ENCODE results near the gene EDEM2. TPM values are rescaled to one million over a fixed set of nuclear protein-coding genes. Genes with fewer than 3 reads are reported as not detected.
"Not testable (repeated sequence)": the region's sequence is repeated elsewhere in the genome, so short reads cannot be mapped to it uniquely, and the experiment has no call there.

EDEM2 gene
- 10 to 100 TPM in 8 of 9 donors, 1 to 10 TPM in 1; 9.5 to 30.3 (median 14.4) TPM for total RNA-seq
- polyA plus RNA-seq: 10 to 100 TPM in 1 of 2 donors, 1 to 10 TPM in 1; 6.0 to 29.7 TPM
- long read RNA-seq, donor 1, transcript EDEM2-202 (11 exons, 1,919 nt): major isoform, 19 of 26 reads
- long read RNA-seq, donor 1, partial matches to known transcripts: 2 of 26 reads
- long read RNA-seq, donor 1, other reads (novel, unspliced or antisense): 5 of 26 reads
- long read RNA-seq, donor 2, transcript EDEM2-202 (11 exons, 1,919 nt): major isoform, 149 of 192 reads
- long read RNA-seq, donor 2, partial matches to known transcripts: 10 of 192 reads
- long read RNA-seq, donor 2, other reads (novel, unspliced or antisense): 32 of 192 reads
- long read RNA-seq, donor 3, transcript EDEM2-202 (11 exons, 1,919 nt): major isoform, 44 of 53 reads
- long read RNA-seq, donor 3, partial matches to known transcripts: 3 of 53 reads
- long read RNA-seq, donor 3, other reads (novel, unspliced or antisense): 5 of 53 reads

- H3K27me3 ChIP-seq: no peaks in the 10 kb centered on the region
- peak within 1 kb of the TSS; percentile 18 to 88 (median 76) for H3K27ac ChIP-seq
- ATAC-seq: peak; percentile 87 to 97 (median 96)
Measured at GRCh38 chr20:35146920-35147574, at the start of gene EDEM2. Gene EDEM2, minus strand, starts transcription at chr20:35147336. Its CDS starts 78 bp downstream, at chr20:35147258.

GRCh38 chr20:35196313-35196712, 49.2 kb upstream of the EDEM2 start:
- no peak for TF ChIP-seq CTCF (IDR thresholded peaks at IDR 0.05)
- TF ChIP-seq POLR2A (IDR thresholded peaks at IDR 0.05): no peak
- Histone ChIP-seq H3K4me3 (no peak overlapping the region), H3K36me3 (peaks cover 0 to 8% (median 0%) of the 10 kb centered on the region in 9 donors), H3K9me3 (peaks cover 0 to 31% (median 8%) of the 10 kb centered on the region in 12 donors), H3K27ac (no peak overlapping the region), H3K27me3 (no peaks in the 10 kb centered on the region), H3K4me1 (peaks cover 0 to 10% (median 0%) of the 10 kb centered on the region in 12 donors)
- ATAC-seq (no peak), DNase-seq (no peak)
- intact Hi-C loops (cut with DNase I): no loop called here

More at GRCh38 chr20:35146920-35147574, at the start of gene EDEM2:
- H3K4me1 ChIP-seq: peaks cover 0 to 45% (median 16%) of the 10 kb centered on the region in 12 donors
- H3K9me3 ChIP-seq: no peaks in the 10 kb centered on the region
- peaks cover 0 to 30% (median 17%) of the 10 kb centered on the region in 9 donors for H3K36me3 ChIP-seq
- intact Hi-C loops (cut with DNase I): loop anchor here (1.0 to 10.0 kb wide), 12 partner anchors 25 to 288 kb away; partner anchors contain the start of genes MMP24OS (in 2 of the 10), TRPC4AP (in 2 of the 10), GDF5 (in 1 of the 10) and PROCR (in 1 of the 10)
- peak; percentile 93 to 98 (median 95) for DNase-seq
- 0 to 1% (median 1%) methylated on average over 33 to 42 of the region's 42 CpGs for WGBS, 4 donors
- H3K4me3 ChIP-seq: peak within 1 kb of the TSS; percentile 60 to 91 (median 75)
- TF ChIP-seq CTCF (IDR thresholded peaks at IDR 0.05): no peak
- TF ChIP-seq POLR2A (IDR thresholded peaks at IDR 0.05): peak in 1 of 2 donors; percentile 73

GRCh38 chr20:35193031-35193791, 46.1 kb upstream of the EDEM2 start:
- H3K4me1 ChIP-seq; DNase-seq; H3K4me3 ChIP-seq; H3K27me3 ChIP-seq; H3K27ac ChIP-seq; intact Hi-C loops (cut with DNase I); H3K36me3 ChIP-seq; ATAC-seq: not testable (repeated sequence)
- WGBS, 4 donors: 92 to 96% (median 95%) methylated on average over 9 of the region's 9 CpGs
- peaks cover 0 to 22% (median 8%) of the 10 kb centered on the region in 12 donors for H3K9me3 ChIP-seq

GRCh38 chr20:35192118-35192872, 45.2 kb upstream of the EDEM2 start:
- Histone ChIP-seq H3K27me3 (no peaks in the 10 kb centered on the region), H3K4me1 (peaks cover 0 to 10% (median 0%) of the 10 kb centered on the region in 12 donors), H3K36me3 (no peaks in the 10 kb centered on the region), H3K9me3 (peaks cover 0 to 18% (median 8%) of the 10 kb centered on the region in 12 donors), H3K4me3 (no peak overlapping the region), H3K27ac (no peak overlapping the region)
- WGBS, 4 donors: 37 to 43% (median 41%) methylated on average over 9 of the region's 9 CpGs
- intact Hi-C loops (cut with DNase I): no loop called here
- ATAC-seq: no peak
- DNase-seq: no peak
- TF ChIP-seq CTCF (IDR thresholded peaks at IDR 0.05): no peak
- no peak for TF ChIP-seq POLR2A (IDR thresholded peaks at IDR 0.05)

Data from heart left ventricle (tissue), 16 donors.